K562 treated with DMSO at 1 percent for 24 hours (cell line): ENCODE data around the gene KPNA2. TPM values are rescaled to one million over a fixed set of nuclear protein-coding genes. Genes with fewer than 3 reads are reported as not detected.

Source experiments
- total RNA-seq: library from RNA; unstranded; fragments of 300-600 nt; gene quantifications from 2 replicates; pipeline ENCODE4 v1.2.3, GENCODE V29; 2022; ENCODE audit warnings: low read depth; ENCODE audit not compliant: insufficient read depth

KPNA2 gene
- 171 and 186 TPM in 2 replicates for total RNA-seq

GRCh38 chr17:68035523-68036303 is at the start of gene KPNA2:
Gene KPNA2 (plus strand): TSS chr17:68035735. CDS start chr17:68037133, 1,398 bp downstream.

GRCh38 chr17:67996301-67997171 is 39.0 kb upstream of the KPNA2 start, which contains the start of gene C17orf58:
Gene C17orf58 (minus strand): TSS chr17:67996469. CDS start chr17:67996198, 271 bp downstream.

Other genes with a start within 250 kb of the KPNA2 start
- gene BPTF, start 210.2 kb upstream of the KPNA2 start, total RNA-seq, result 54.4 and 54.8 TPM in 2 replicates
- gene C17orf58, start 39.3 kb upstream of the KPNA2 start, total RNA-seq, result 15.1 and 16.1 TPM in 2 replicates
- gene AMZ2, start 212.3 kb downstream of the KPNA2 start, total RNA-seq, result 44.1 and 46.7 TPM in 2 replicates